ENCODE measurements around the gene PLPPR3. TPM values are rescaled to one million over a fixed set of nuclear protein-coding genes. Genes with fewer than 3 reads are reported as not detected.

PLPPR3 gene
- total RNA-seq, 1 experiment from 2014 or later = 63.7 TPM

DNA sequence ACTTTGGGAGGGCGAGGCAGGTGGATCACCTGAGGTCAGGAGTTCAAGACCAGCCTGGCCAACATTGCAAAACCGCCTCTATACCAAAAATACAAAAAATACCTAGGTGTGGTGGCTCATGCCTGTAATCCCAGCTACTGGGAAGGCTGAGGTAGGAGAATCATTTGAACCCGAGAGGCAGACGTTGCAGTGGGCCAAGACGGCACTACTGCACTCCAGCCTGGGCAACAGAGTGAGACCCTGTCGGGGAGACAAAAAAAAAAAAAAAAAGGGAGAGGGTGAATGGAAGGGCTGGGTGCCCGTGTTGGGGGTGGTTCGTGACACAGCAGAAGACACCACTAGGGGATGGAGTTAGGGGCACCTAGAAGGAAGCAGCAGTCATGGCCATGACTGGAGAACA lies 48.6 kb upstream of the PLPPR3 start:
- CTCF ChIA-PET = no interaction called here

DNA sequence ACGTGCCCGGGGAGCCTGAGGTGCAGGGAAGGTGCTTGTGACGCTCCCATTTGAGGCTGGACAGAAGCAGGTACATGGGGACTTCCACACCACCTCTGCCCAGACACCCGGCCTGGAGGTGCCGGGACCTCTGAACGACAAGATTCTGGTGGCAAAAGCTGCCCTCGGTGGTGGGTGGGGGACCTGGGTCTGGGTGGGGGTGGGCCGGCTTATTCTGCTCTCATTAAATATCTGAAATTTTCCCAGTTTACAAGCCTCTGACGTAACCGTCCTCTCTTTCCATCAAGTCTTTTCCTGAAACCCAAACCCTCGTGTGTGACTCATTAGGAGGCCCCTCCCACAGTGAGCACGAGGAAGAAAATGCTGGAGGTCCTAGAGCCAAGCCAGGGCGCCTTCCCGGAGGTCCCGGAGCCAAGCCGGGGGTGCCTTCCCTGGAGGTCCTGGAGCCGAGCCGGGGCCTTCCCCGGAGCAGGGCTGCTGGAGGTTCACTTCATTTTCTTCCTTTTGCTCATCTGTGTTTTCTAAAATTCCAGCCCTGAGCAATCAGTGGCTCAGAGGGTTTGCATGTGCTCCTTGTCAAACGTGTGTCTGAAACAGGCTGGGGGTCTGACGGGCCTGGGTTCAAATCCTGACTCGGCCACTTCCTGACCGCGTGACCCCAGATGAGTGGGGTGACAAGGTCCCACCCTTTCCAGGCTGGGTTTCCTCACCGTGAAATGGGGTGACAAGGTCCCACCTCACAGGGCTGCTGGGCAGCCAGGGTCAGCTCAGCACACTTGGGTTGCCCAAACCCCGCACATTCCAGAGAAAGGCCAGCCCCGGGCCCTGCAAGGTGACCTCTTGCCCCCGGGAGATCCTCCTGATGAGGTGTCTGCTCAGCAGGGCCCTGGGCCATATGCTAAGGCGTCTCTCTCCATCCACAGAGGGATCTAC lies 47.8 kb upstream of the PLPPR3 start:
- intact Hi-C loops (cut with micrococcal nuclease; ENCODE audit: unreplicated experiment) (no loop called here), in situ Hi-C loops (cut with HindIII; ENCODE audit: low pct_unique_long_range_greater_than_20kb, low sequenced_read_pairs) (no loop called here)
- peaks cover 5% of the 10 kb centered on the region; the same call in 1 of the 2 replicates for H3K4me1 ChIP-seq (ENCODE audit: control insufficient read depth, insufficient read depth, low read length)
- POLR2A ChIA-PET = no interaction called here
- H3K4me3 ChIP-seq (ENCODE audit: low read depth in 2 of 2, low read length in 2 of 2) = no peak overlapping the region
- no peak for DNase-seq (ENCODE audit: low read depth, low spot score)
- CTCF ChIA-PET = no interaction called here
- H3K9me3 ChIP-seq (ENCODE audit: control insufficient read depth, insufficient read depth, low read depth, low read length) = no peaks in the 10 kb centered on the region
- ATAC-seq = no peak
- no peak overlapping the region for H3K27ac ChIP-seq (ENCODE audit: low read length)
- no peaks in the 10 kb centered on the region for H3K36me3 ChIP-seq (ENCODE audit: control insufficient read depth, insufficient read depth, low read length)
- BruUV-seq (replicated peaks) = no TSS peak
- no peaks in the 10 kb centered on the region for H3K27me3 ChIP-seq (ENCODE audit: control insufficient read depth, insufficient read depth, low read length)
- TF ChIP-seq TCF7L2 (IDR thresholded peaks at IDR 0.05; ENCODE audit: low read depth, low read length) (no peak), POLR2AphosphoS5 (IDR thresholded peaks at IDR 0.05; ENCODE audit: low read depth, low read length) (no peak), SIN3A (IDR thresholded peaks at IDR 0.05; ENCODE audit: borderline replicate concordance, insufficient read depth, low read depth, low read length) (no peak)
- TF ChIP-seq, protein P1, sequence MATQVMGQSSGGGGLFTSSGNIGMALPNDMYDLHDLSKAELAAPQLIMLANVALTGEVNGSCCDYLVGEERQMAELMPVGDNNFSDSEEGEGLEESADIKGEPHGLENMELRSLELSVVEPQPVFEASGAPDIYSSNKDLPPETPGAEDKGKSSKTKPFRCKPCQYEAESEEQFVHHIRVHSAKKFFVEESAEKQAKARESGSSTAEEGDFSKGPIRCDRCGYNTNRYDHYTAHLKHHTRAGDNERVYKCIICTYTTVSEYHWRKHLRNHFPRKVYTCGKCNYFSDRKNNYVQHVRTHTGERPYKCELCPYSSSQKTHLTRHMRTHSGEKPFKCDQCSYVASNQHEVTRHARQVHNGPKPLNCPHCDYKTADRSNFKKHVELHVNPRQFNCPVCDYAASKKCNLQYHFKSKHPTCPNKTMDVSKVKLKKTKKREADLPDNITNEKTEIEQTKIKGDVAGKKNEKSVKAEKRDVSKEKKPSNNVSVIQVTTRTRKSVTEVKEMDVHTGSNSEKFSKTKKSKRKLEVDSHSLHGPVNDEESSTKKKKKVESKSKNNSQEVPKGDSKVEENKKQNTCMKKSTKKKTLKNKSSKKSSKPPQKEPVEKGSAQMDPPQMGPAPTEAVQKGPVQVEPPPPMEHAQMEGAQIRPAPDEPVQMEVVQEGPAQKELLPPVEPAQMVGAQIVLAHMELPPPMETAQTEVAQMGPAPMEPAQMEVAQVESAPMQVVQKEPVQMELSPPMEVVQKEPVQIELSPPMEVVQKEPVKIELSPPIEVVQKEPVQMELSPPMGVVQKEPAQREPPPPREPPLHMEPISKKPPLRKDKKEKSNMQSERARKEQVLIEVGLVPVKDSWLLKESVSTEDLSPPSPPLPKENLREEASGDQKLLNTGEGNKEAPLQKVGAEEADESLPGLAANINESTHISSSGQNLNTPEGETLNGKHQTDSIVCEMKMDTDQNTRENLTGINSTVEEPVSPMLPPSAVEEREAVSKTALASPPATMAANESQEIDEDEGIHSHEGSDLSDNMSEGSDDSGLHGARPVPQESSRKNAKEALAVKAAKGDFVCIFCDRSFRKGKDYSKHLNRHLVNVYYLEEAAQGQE (IDR thresholded peaks at IDR 0.05; ENCODE audit: insufficient read depth in 1 of 2, low read depth in 2 of 2, low read length in 1 of 2) = no peak
- TF ChIP-seq, protein P2, sequence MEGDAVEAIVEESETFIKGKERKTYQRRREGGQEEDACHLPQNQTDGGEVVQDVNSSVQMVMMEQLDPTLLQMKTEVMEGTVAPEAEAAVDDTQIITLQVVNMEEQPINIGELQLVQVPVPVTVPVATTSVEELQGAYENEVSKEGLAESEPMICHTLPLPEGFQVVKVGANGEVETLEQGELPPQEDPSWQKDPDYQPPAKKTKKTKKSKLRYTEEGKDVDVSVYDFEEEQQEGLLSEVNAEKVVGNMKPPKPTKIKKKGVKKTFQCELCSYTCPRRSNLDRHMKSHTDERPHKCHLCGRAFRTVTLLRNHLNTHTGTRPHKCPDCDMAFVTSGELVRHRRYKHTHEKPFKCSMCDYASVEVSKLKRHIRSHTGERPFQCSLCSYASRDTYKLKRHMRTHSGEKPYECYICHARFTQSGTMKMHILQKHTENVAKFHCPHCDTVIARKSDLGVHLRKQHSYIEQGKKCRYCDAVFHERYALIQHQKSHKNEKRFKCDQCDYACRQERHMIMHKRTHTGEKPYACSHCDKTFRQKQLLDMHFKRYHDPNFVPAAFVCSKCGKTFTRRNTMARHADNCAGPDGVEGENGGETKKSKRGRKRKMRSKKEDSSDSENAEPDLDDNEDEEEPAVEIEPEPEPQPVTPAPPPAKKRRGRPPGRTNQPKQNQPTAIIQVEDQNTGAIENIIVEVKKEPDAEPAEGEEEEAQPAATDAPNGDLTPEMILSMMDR (IDR thresholded peaks at IDR 0.05) = no peak

More for the DNA sequence above, 48.6 kb upstream of the PLPPR3 start:
- DNase-seq (ENCODE audit: low read depth, low spot score) = no peak
- ATAC-seq = no peak
- intact Hi-C loops (cut with micrococcal nuclease; ENCODE audit: unreplicated experiment) = no loop called here
- in situ Hi-C loops (cut with HindIII; ENCODE audit: low pct_unique_long_range_greater_than_20kb, low sequenced_read_pairs) = no loop called here
- TF ChIP-seq, protein P2 (IDR thresholded peaks at IDR 0.05) = no peak
- TF ChIP-seq, protein P1 (IDR thresholded peaks at IDR 0.05; ENCODE audit: insufficient read depth in 1 of 2, low read depth in 2 of 2, low read length in 1 of 2) = no peak
- no peak for TF ChIP-seq TCF7L2 (IDR thresholded peaks at IDR 0.05; ENCODE audit: low read depth, low read length)
- TF ChIP-seq POLR2AphosphoS5 (IDR thresholded peaks at IDR 0.05; ENCODE audit: low read depth, low read length) = no peak
- no peak for TF ChIP-seq SIN3A (IDR thresholded peaks at IDR 0.05; ENCODE audit: borderline replicate concordance, insufficient read depth, low read depth, low read length)
- Histone ChIP-seq H3K27me3 (ENCODE audit: control insufficient read depth, insufficient read depth, low read length) (no peaks in the 10 kb centered on the region), H3K9me3 (ENCODE audit: control insufficient read depth, insufficient read depth, low read depth, low read length) (no peaks in the 10 kb centered on the region), H3K4me1 (ENCODE audit: control insufficient read depth, insufficient read depth, low read length) (peaks cover 5% of the 10 kb centered on the region; the same call in 1 of the 2 replicates), H3K4me3 (ENCODE audit: low read depth in 2 of 2, low read length in 2 of 2) (no peak overlapping the region), H3K27ac (ENCODE audit: low read length) (no peak overlapping the region), H3K36me3 (ENCODE audit: control insufficient read depth, insufficient read depth, low read length) (no peaks in the 10 kb centered on the region)
- no TSS peak for BruUV-seq (replicated peaks)
- POLR2A ChIA-PET = no interaction called here
